ENCODE measurements around the gene EFEMP1. TPM values are rescaled to one million over a fixed set of nuclear protein-coding genes. Genes with fewer than 3 reads are reported as not detected.

The EFEMP1 gene
- polyA plus RNA-seq, 3 donors: not detected

DNA sequence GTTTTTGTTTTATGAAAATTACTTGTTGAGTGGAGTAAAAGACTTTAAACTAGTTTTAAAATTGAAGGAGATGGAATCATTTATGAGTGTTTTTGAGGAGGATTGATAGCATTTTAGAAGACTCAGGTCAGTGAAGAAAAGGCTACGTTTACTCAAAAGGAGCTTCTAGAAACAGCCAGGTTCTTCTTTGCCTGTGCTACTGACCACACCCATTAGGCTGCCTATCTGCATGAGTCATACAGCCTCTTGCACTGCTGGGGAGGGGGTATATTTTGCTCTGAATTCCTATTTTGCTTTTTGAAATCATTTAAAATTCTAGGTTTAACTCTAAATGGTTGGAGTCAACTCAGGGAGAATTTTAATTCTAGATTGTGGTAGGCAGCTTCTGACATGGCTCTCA, 22.3 kb downstream of the EFEMP1 start:
- no peaks in the 10 kb centered on the region for H4K20me1 ChIP-seq (ENCODE audit: insufficient read depth, low read length)
- peaks cover 0 to 6% (median 4%) of the 10 kb centered on the region in 7 donors for H3K9me3 Mint-ChIP-seq
- no peaks in the 10 kb centered on the region for H3K27me3 ChIP-seq (ENCODE audit: control insufficient read depth in 2 of 2, insufficient read depth in 2 of 2, low read length in 2 of 2)
- no peak overlapping the region for H3K4me3 ChIP-seq (replicated peaks in 1 of 3; ENCODE audit: low read depth in 2 of 3, low read length in 3 of 3)
- WGBS (ENCODE audit: insufficient coverage): no CpG with 5 or more reads among the region's 1 CpG
- H3K27ac Mint-ChIP-seq: no peak overlapping the region
- no peaks in the 10 kb centered on the region for H3K36me3 ChIP-seq (replicated peaks in 1 of 2; ENCODE audit: control insufficient read depth in 1 of 2, insufficient read depth in 2 of 2, low read length in 2 of 2)
- H3K36me3 Mint-ChIP-seq: no peaks in the 10 kb centered on the region
- no peak overlapping the region for H2AFZ ChIP-seq (ENCODE audit: insufficient read depth, low read depth, low read length, poor library complexity, severe bottlenecking)
- no peaks in the 10 kb centered on the region for H3K4me1 ChIP-seq (ENCODE audit: control insufficient read depth in 1 of 2, insufficient read depth in 2 of 2, low read length in 2 of 2)
- TF ChIP-seq, protein P1, sequence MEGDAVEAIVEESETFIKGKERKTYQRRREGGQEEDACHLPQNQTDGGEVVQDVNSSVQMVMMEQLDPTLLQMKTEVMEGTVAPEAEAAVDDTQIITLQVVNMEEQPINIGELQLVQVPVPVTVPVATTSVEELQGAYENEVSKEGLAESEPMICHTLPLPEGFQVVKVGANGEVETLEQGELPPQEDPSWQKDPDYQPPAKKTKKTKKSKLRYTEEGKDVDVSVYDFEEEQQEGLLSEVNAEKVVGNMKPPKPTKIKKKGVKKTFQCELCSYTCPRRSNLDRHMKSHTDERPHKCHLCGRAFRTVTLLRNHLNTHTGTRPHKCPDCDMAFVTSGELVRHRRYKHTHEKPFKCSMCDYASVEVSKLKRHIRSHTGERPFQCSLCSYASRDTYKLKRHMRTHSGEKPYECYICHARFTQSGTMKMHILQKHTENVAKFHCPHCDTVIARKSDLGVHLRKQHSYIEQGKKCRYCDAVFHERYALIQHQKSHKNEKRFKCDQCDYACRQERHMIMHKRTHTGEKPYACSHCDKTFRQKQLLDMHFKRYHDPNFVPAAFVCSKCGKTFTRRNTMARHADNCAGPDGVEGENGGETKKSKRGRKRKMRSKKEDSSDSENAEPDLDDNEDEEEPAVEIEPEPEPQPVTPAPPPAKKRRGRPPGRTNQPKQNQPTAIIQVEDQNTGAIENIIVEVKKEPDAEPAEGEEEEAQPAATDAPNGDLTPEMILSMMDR (IDR thresholded peaks at IDR 0.05): no peak
- no peak overlapping the region for H3K9ac ChIP-seq (ENCODE audit: insufficient read depth, low read length, poor library complexity, severe bottlenecking)
- H3K27me3 Mint-ChIP-seq (ENCODE audit: low read depth in 3 of 3): peaks cover 0 to 2% (median 1%) of the 10 kb centered on the region in 3 donors
- no peak overlapping the region for H3K4me3 Mint-ChIP-seq
- no peak overlapping the region for H3K4me2 ChIP-seq (replicated peaks; ENCODE audit: extremely low read depth, low read length, poor library complexity, severe bottlenecking)
- H3K79me2 ChIP-seq (ENCODE audit: insufficient read depth, low read length): no peaks in the 10 kb centered on the region
- H3K4me1 Mint-ChIP-seq: peaks cover 1% of the 10 kb centered on the region
- intact Hi-C loops (cut with micrococcal nuclease): no loop called here
- DNase-seq: peak in 1 of 3 donors; percentile 32
- H3K9me3 ChIP-seq (replicated peaks in 1 of 2; ENCODE audit: control insufficient read depth in 1 of 2, insufficient read depth in 1 of 2, low read length in 2 of 2): no peaks in the 10 kb centered on the region
- no peak overlapping the region for H3K27ac ChIP-seq (ENCODE audit: low read depth in 1 of 2, low read length in 2 of 2)

DNA sequence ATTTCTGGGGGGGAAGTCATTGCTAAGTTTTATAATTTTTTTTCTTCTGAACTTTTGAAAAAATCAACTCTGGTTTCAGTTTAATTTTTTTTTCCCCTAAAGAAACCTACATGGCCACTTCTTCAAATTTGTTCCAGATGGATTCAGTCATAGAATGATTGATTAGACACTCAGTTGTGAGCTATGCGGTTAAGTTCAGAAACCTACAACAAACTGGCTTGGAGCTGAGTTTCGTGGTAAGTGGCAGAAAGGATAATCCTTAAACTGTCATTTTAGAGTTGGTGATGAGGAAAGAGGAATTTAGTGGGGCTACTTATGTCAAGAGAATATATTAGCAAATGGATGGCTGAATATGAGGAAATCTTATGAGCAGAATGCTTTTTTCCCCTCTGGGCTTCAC, 23.7 kb downstream of the EFEMP1 start:
- Histone ChIP-seq H3K27ac (ENCODE audit: low read depth in 1 of 2, low read length in 2 of 2) (no peak overlapping the region), H2AFZ (ENCODE audit: insufficient read depth, low read depth, low read length, poor library complexity, severe bottlenecking) (no peak overlapping the region), H4K20me1 (ENCODE audit: insufficient read depth, low read length) (no peaks in the 10 kb centered on the region), H3K9me3 (replicated peaks in 1 of 2; ENCODE audit: control insufficient read depth in 1 of 2, insufficient read depth in 1 of 2, low read length in 2 of 2) (peaks cover 0 to 5% of the 10 kb centered on the region in 2 donors), H3K9ac (ENCODE audit: insufficient read depth, low read length, poor library complexity, severe bottlenecking) (no peak overlapping the region), H3K27me3 (ENCODE audit: control insufficient read depth in 2 of 2, insufficient read depth in 2 of 2, low read length in 2 of 2) (no peaks in the 10 kb centered on the region), H3K4me2 (replicated peaks; ENCODE audit: extremely low read depth, low read length, poor library complexity, severe bottlenecking) (no peak overlapping the region), H3K79me2 (ENCODE audit: insufficient read depth, low read length) (no peaks in the 10 kb centered on the region), H3K36me3 (replicated peaks in 1 of 2; ENCODE audit: control insufficient read depth in 1 of 2, insufficient read depth in 2 of 2, low read length in 2 of 2) (no peaks in the 10 kb centered on the region), H3K4me1 (ENCODE audit: control insufficient read depth in 1 of 2, insufficient read depth in 2 of 2, low read length in 2 of 2) (no peaks in the 10 kb centered on the region), H3K4me3 (replicated peaks in 1 of 3; ENCODE audit: low read depth in 2 of 3, low read length in 3 of 3) (no peak overlapping the region)
- Mint-ChIP-seq H3K4me1 (peaks cover 1% of the 10 kb centered on the region), H3K36me3 (no peaks in the 10 kb centered on the region), H3K27ac (no peak overlapping the region), H3K4me3 (no peak overlapping the region), H3K27me3 (ENCODE audit: low read depth in 3 of 3) (peaks cover 0 to 2% (median 1%) of the 10 kb centered on the region in 3 donors), H3K9me3 (peaks cover 0 to 10% (median 4%) of the 10 kb centered on the region in 7 donors)
- TF ChIP-seq, protein P1 (IDR thresholded peaks at IDR 0.05): no peak
- no peak for DNase-seq
- WGBS (ENCODE audit: insufficient coverage): 100% methylated on average over 1 of the region's 2 CpGs
- intact Hi-C loops (cut with micrococcal nuclease): no loop called here

Data from CD14-positive monocyte (primary cell).